ENCODE data around the gene PAPPA2.

GRCh38 chr1:176485083-176485482 is 22.1 kb downstream of the PAPPA2 start:
- TF ChIP-seq CTCF (conservative IDR thresholded peaks at IDR 0.05; ENCODE audit: low read depth, low read length) (no peak), MAFK (IDR thresholded peaks at IDR 0.05; ENCODE audit: low read depth, low read length) (no peak), POLR2A (IDR thresholded peaks at IDR 0.05; ENCODE audit: low read depth, low read length) (no peak), CEBPB (IDR thresholded peaks at IDR 0.05; ENCODE audit: low read depth, low read length) (no peak), RAD21 (IDR thresholded peaks at IDR 0.05; ENCODE audit: low read length) (no peak), RCOR1 (IDR thresholded peaks at IDR 0.05; ENCODE audit: insufficient replicate concordance, low read length) (no peak), ELK1 (IDR thresholded peaks at IDR 0.05; ENCODE audit: borderline replicate concordance, low read depth, low read length) (no peak)
